IPS DF 6.9 (cell line): ENCODE results near the gene ATF7.
A peak's percentile ranks its signal among the peaks of the same experiment; 100 is the strongest.

ENCODE experiments used
- DNase-seq: peaks from one replicate; pipeline ENCODE4 v3.0.0-alpha.2; 2013; ENCODE audit warnings: low read depth, low spot score
- H3K27ac ChIP-seq: one replicate; pipeline ENCODE4 v1.5.1; 2013; ENCODE audit warnings: low read length, control low read depth
- H3K27me3 ChIP-seq: 2 replicates; pipeline ENCODE4 v1.6.1; 2013; ENCODE audit warnings: mild to moderate bottlenecking, low read length; ENCODE audit not compliant: control insufficient read depth, insufficient read depth
- H3K36me3 ChIP-seq: 2 replicates; pipeline ENCODE4 v1.6.1; 2013; ENCODE audit warnings: low read length; ENCODE audit not compliant: control insufficient read depth, insufficient read depth
- H3K4me1 ChIP-seq: 2 replicates; pipeline ENCODE4 v1.6.1; 2013; ENCODE audit warnings: low read length; ENCODE audit not compliant: control insufficient read depth, insufficient read depth
- H3K4me3 ChIP-seq: 2 replicates; pipeline ENCODE4 v1.5.1; 2013; ENCODE audit warnings: mild to moderate bottlenecking, low read length
- H3K9me3 ChIP-seq: 2 replicates; pipeline ENCODE4 v1.6.1; 2013; ENCODE audit warnings: low read length, inconsistent platforms; ENCODE audit not compliant: control insufficient read depth, insufficient read depth
- WGBS: extraction: QIAGEN DNeasy Blood & Tissue Kit; methylation state at CpG from one replicate; pipeline ENCODE4 v1.1.7; 2013; ENCODE audit warnings: mixed read lengths, missing lambda C conversion rate; ENCODE audit not compliant: insufficient read length, insufficient coverage; 5-methylcytosine and 5-hydroxymethylcytosine counted together

The ATF7 gene

DNA sequence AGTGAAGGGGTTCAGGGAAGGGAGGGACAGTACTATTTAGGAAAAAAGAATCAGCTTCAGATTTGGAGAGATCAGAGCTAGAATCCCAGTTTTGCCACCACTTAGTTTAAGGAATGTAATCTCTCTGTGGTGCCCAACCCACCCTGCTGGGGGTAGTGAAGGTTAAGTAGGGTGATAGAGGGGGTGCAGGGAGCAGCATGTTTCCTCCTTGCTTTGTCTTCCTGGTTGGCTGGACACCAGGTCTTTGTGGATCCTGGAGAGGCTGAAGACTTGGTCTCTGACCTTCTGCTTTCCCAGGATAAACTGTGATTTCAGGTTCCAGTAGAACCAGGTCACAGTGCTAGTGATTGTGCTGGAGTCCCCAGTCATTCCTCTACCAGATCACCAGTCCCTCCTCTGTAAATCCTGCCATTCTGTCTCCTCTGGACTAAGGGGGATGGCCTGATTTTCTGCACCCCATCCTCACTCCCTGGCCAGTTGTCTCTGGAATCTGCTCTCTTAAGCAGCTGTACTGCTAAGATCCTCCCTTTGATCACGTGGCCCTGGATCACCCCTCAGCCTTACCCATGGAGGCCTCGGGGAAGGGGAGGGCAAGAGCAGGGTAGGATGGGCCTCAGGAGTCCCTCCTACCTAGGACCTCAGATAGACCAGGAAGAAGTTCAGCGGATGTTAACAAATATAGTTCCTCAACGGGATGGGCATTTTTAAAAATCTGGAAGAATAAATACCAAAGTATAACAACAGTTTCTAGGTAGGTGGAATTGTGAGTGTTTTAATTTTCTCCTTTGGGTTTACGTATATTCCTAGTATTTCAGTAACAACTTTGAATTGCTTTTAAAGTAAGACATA is 130.1 kb downstream of the ATF7 start:
- Histone ChIP-seq H3K36me3 (no peaks in the 10 kb centered on the region), H3K9me3 (no peaks in the 10 kb centered on the region), H3K4me1 (peaks cover 10% of the 10 kb centered on the region; the same call in 1 of the 2 replicates), H3K4me3 (no peak overlapping the region), H3K27me3 (no peaks in the 10 kb centered on the region), H3K27ac (no peak overlapping the region)
- DNase-seq, result no peak
- WGBS, result no CpG with 5 or more reads among the region's 5 CpGs

GRCh38 chr12:53493610-53494391 is 132.4 kb downstream of the ATF7 start:
- H3K36me3 ChIP-seq, result no peaks in the 10 kb centered on the region
- no peaks in the 10 kb centered on the region for H3K27me3 ChIP-seq
- DNase-seq, result no peak
- no peak overlapping the region; the same call in 1 of the 2 replicates for H3K4me3 ChIP-seq
- H3K9me3 ChIP-seq, result no peaks in the 10 kb centered on the region
- no peak overlapping the region for H3K27ac ChIP-seq
- H3K4me1 ChIP-seq, result peaks cover 10% of the 10 kb centered on the region; the same call in 1 of the 2 replicates
- no CpG with 5 or more reads among the region's 11 CpGs for WGBS

DNA sequence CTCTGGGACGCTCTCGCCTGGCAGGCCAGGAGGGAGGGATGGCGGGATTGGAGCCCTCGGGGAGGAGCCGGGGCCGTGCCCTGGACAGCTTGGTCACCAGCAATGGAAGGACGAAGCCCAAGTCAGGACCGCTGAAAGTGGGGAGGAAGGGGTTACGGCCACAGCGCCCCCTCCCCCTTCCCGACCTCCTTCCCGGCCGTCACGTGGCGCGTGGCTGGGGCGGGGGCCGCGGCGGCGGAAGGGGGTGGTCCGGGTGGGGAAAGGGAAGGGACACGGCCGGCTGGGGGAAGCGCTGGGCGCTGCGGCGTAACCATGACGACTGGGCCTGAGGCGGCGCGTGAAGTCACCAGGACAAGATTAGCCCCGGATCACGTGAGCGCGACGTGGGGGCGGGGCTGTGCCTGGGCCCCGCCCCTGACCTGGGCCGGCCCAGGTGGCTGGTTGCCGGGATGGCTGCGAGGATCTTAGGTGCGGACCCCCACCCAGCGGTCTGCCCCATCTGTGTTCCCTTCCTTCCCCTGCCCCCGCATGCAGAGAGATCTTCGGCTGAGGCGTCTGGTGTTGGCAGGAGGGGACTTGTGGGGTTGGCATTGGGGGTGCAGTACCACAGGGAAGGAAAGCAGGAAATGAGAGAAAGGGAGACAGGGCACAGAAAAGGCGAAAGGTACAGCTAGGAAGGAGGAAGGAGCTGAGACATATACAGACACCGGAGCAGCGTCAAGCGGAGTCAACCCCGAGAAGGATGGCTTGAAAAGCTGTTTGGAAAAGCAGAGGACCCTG is 133.2 kb downstream of the ATF7 start:
- Histone ChIP-seq H3K27ac (no peak overlapping the region), H3K9me3 (no peaks in the 10 kb centered on the region), H3K27me3 (no peaks in the 10 kb centered on the region), H3K36me3 (no peaks in the 10 kb centered on the region), H3K4me1 (0 out of 2 replicates have a peak, but pooled peaks cover 6% of the 10 kb centered on the region), H3K4me3 (peak overlapping the region; percentile 60; the same call in 1 of the 2 replicates)
- no CpG with 5 or more reads among the region's 52 CpGs for WGBS
- DNase-seq, result peak; percentile 95

- Histone ChIP-seq H3K4me1 (0 out of 2 replicates have a peak, but pooled peaks cover 6% of the 10 kb centered on the region), H3K36me3 (no peaks in the 10 kb centered on the region), H3K27ac (no peak overlapping the region), H3K4me3 (peak overlapping the region; percentile 60; the same call in 1 of the 2 replicates), H3K27me3 (no peaks in the 10 kb centered on the region), H3K9me3 (no peaks in the 10 kb centered on the region)
- DNase-seq, result no peak
- no CpG with 5 or more reads among the region's 20 CpGs for WGBS
Measured at GRCh38 chr12:53492188-53492587, 134.0 kb downstream of the ATF7 start.

GRCh38 chr12:53489242-53489864 is 136.8 kb downstream of the ATF7 start:
- H3K27ac ChIP-seq, result no peak overlapping the region
- no peak overlapping the region for H3K4me3 ChIP-seq
- H3K4me1 ChIP-seq, result 0 out of 2 replicates have a peak, but pooled peaks cover 2% of the 10 kb centered on the region
- no peaks in the 10 kb centered on the region for H3K27me3 ChIP-seq
- H3K36me3 ChIP-seq, result no peaks in the 10 kb centered on the region; the same call in 1 of the 2 replicates
- no peak for DNase-seq
- no peaks in the 10 kb centered on the region for H3K9me3 ChIP-seq
- WGBS, result no CpG with 5 or more reads among the region's 5 CpGs

DNA sequence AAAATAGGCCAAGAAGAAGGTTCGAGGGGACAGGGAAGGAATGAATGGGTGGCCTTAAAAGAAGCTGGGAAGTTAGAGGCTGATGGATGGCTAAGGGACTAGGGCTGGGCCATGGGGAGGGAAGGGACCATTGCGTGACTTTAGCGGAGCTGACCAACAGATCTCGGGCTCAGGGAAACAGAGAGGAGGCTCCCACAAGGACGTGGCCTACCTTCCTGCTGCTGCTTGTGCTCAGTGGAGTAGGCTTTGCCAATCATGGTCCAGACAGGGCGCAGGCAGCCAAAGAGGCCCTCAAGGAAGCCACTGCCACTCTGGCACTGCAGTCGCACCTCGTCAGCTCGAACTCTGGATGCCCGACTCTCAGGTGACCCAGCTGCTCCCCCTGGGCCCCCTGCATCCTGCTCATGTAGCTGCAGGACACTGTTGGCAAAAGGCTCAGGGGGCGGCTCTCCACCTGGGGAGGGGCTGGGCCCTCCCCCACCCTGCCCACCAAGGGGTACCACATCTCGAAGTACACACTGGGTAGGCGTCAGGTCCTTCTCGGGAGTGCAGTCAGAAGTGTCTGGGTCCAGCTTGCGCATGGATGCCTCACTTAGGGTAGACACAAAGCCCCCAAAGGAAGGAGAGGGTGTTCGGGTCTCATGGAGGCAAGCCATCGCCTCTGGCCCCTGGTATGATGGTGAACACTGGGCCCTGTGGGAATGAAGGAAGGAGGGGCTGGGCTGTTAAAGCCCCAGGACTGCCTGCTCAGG is 139.3 kb downstream of the ATF7 start:
- WGBS, result no CpG with 5 or more reads among the region's 17 CpGs
- Histone ChIP-seq H3K9me3 (no peaks in the 10 kb centered on the region), H3K27ac (no peak overlapping the region), H3K36me3 (peaks cover 15% of the 10 kb centered on the region; the same call in 1 of the 2 replicates), H3K4me1 (no peaks in the 10 kb centered on the region), H3K27me3 (no peaks in the 10 kb centered on the region), H3K4me3 (no peak overlapping the region)
- DNase-seq, result no peak

GRCh38 chr12:53485955-53486735 is 140.0 kb downstream of the ATF7 start:
- WGBS, result no CpG with 5 or more reads among the region's 10 CpGs
- no peak overlapping the region for H3K27ac ChIP-seq
- H3K4me1 ChIP-seq, result no peaks in the 10 kb centered on the region
- peaks cover 15% of the 10 kb centered on the region; the same call in 1 of the 2 replicates for H3K36me3 ChIP-seq
- H3K9me3 ChIP-seq, result no peaks in the 10 kb centered on the region
- H3K4me3 ChIP-seq, result no peak overlapping the region
- H3K27me3 ChIP-seq, result no peaks in the 10 kb centered on the region
- no peak for DNase-seq

DNA sequence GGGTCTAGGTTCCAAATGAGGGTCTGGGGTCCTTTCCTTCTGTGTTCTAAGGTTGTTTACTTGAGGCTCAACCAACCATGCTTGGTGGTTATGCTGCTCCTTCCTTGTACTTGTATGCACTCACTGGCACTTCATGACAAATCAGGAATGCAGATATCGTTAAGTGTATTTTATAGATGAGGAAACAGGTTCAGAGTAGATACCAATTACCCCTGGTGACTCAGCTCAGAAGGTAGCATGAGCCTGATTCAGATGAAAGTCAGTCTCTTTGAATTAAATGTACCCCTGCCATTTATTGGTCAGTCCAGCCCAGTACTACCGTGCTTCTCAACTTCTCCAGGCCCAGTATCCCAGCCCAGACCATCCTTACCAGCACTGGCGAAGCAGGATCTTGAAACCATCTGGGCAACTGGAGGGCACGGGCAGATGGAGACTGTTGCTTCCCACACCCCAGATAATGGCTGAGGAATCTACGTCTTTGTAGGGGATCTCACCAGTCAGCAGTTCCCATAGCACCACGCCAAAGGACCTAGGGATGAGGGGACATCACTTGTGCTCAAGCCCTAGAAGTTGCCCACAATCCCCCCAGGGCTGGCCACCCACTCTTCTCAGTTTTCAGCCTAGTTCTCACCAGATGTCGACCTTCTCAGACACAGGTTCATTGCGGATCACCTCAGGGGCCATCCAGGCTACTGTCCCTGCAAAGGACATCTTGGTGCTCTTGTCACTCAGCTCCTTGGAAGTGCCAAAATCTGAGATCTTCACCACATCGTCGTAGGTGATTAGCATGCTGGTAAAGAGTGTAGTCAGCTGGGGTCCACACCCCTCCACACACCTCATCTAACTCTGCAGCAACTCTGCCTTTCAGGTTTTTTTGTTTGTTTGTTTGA is 141.3 kb downstream of the ATF7 start:
- Histone ChIP-seq H3K27ac (no peak overlapping the region), H3K4me3 (no peak overlapping the region), H3K4me1 (no peaks in the 10 kb centered on the region), H3K9me3 (no peaks in the 10 kb centered on the region), H3K36me3 (peaks cover 16% of the 10 kb centered on the region; the same call in 1 of the 2 replicates), H3K27me3 (no peaks in the 10 kb centered on the region)
- no CpG with 5 or more reads among the region's 10 CpGs for WGBS
- DNase-seq, result no peak
